T-helper 2 cell treated with Interferon-gamma antibody and Interleukin-4, amounts not matched to agents 5 μg/mL and 100 μg/mL, for 36 hours (primary cell): Measurements from ENCODE around the gene MAP1A.

Experiments
- DNase-seq: peaks from one replicate; pipeline ENCODE4 v3.0.0; 2021; ENCODE audit warnings: low spot score
- H3K27ac Mint-ChIP-seq: one replicate; pipeline ENCODE4 v1.8.0; 2021; ENCODE audit warnings: mild to moderate bottlenecking, mixed read lengths
- H3K27me3 Mint-ChIP-seq: one replicate; pipeline ENCODE4 v1.8.0; 2021; ENCODE audit warnings: low read depth, mixed read lengths
- H3K36me3 Mint-ChIP-seq: one replicate; pipeline ENCODE4 v1.8.0; 2021; ENCODE audit warnings: low read depth, mixed read lengths
- H3K4me1 Mint-ChIP-seq: one replicate; pipeline ENCODE4 v1.8.0; 2021; ENCODE audit warnings: low read depth, mixed read lengths
- H3K4me3 Mint-ChIP-seq: one replicate; pipeline ENCODE4 v1.8.0; 2022; ENCODE audit warnings: mild to moderate bottlenecking, moderate library complexity, mixed read lengths
- H3K9me3 Mint-ChIP-seq: one replicate; pipeline ENCODE4 v1.8.0; 2021; ENCODE audit warnings: mixed read lengths

Gene MAP1A

GRCh38 chr15:43517354-43518196 is at the start of gene MAP1A:
Gene MAP1A, plus strand, starts transcription at chr15:43517608. Its CDS starts 3,866 bp downstream, at chr15:43521474.
- Mint-ChIP-seq H3K9me3 (no peaks in the 10 kb centered on the region), H3K36me3 (peaks cover 13% of the 10 kb centered on the region), H3K27ac (no peak within 1 kb of the TSS), H3K27me3 (peaks cover 17% of the 10 kb centered on the region), H3K4me1 (peaks cover 56% of the 10 kb centered on the region), H3K4me3 (peak within 1 kb of the TSS; percentile 73)
- no peak for DNase-seq

GRCh38 chr15:43469867-43470266 is 47.5 kb upstream of the MAP1A start:
- H3K36me3 Mint-ChIP-seq = peaks cover 37% of the 10 kb centered on the region
- no peak overlapping the region for H3K4me3 Mint-ChIP-seq
- DNase-seq = no peak
- peaks cover 2% of the 10 kb centered on the region for H3K4me1 Mint-ChIP-seq
- peak overlapping the region; percentile 34 for H3K27ac Mint-ChIP-seq
- H3K9me3 Mint-ChIP-seq = no peaks in the 10 kb centered on the region
- H3K27me3 Mint-ChIP-seq = no peaks in the 10 kb centered on the region

- no peaks in the 10 kb centered on the region for H3K9me3 Mint-ChIP-seq
- H3K27ac Mint-ChIP-seq = no peak overlapping the region
- peaks cover 2% of the 10 kb centered on the region for H3K4me1 Mint-ChIP-seq
- H3K36me3 Mint-ChIP-seq = peaks cover 45% of the 10 kb centered on the region
- no peak overlapping the region for H3K4me3 Mint-ChIP-seq
- no peak for DNase-seq
- no peaks in the 10 kb centered on the region for H3K27me3 Mint-ChIP-seq
These were observed 45.4 kb upstream of the MAP1A start for GRCh38 chr15:43471975-43472374.

- Mint-ChIP-seq H3K27me3 (no peaks in the 10 kb centered on the region), H3K27ac (no peak overlapping the region), H3K4me1 (peaks cover 2% of the 10 kb centered on the region), H3K36me3 (peaks cover 53% of the 10 kb centered on the region), H3K4me3 (no peak overlapping the region), H3K9me3 (no peaks in the 10 kb centered on the region)
- no peak for DNase-seq
These were observed 43.5 kb upstream of the MAP1A start for GRCh38 chr15:43473885-43474284.

- Mint-ChIP-seq H3K27me3 (no peaks in the 10 kb centered on the region), H3K4me1 (peaks cover 3% of the 10 kb centered on the region), H3K4me3 (no peak overlapping the region), H3K36me3 (peaks cover 22% of the 10 kb centered on the region), H3K27ac (no peak overlapping the region), H3K9me3 (no peaks in the 10 kb centered on the region)
- no peak for DNase-seq
These were observed 33.9 kb upstream of the MAP1A start for GRCh38 chr15:43483297-43484128.

- Mint-ChIP-seq H3K27ac (no peak overlapping the region), H3K4me3 (no peak overlapping the region), H3K27me3 (no peaks in the 10 kb centered on the region), H3K9me3 (no peaks in the 10 kb centered on the region), H3K36me3 (peaks cover 21% of the 10 kb centered on the region), H3K4me1 (peaks cover 10% of the 10 kb centered on the region)
- no peak for DNase-seq
These were observed 33.0 kb upstream of the MAP1A start for GRCh38 chr15:43484455-43484854.

GRCh38 chr15:43487271-43487895 is 30.0 kb upstream of the MAP1A start:
- Mint-ChIP-seq H3K4me1 (peaks cover 19% of the 10 kb centered on the region), H3K27ac (no peak overlapping the region), H3K36me3 (peaks cover 22% of the 10 kb centered on the region), H3K4me3 (no peak overlapping the region), H3K9me3 (no peaks in the 10 kb centered on the region), H3K27me3 (no peaks in the 10 kb centered on the region)
- DNase-seq = no peak

- Mint-ChIP-seq H3K9me3 (no peaks in the 10 kb centered on the region), H3K4me1 (peaks cover 26% of the 10 kb centered on the region), H3K4me3 (no peak overlapping the region), H3K27me3 (no peaks in the 10 kb centered on the region), H3K36me3 (peaks cover 21% of the 10 kb centered on the region), H3K27ac (peak overlapping the region; percentile 66)
- DNase-seq = no peak
These were observed 28.6 kb upstream of the MAP1A start for GRCh38 chr15:43488790-43489189.

GRCh38 chr15:43489191-43489590 is 28.2 kb upstream of the MAP1A start:
- peak overlapping the region; percentile 28 for H3K4me3 Mint-ChIP-seq
- H3K27ac Mint-ChIP-seq = peak overlapping the region; percentile 66
- H3K36me3 Mint-ChIP-seq = peaks cover 21% of the 10 kb centered on the region
- H3K4me1 Mint-ChIP-seq = peaks cover 26% of the 10 kb centered on the region
- no peaks in the 10 kb centered on the region for H3K9me3 Mint-ChIP-seq
- DNase-seq = no peak
- H3K27me3 Mint-ChIP-seq = no peaks in the 10 kb centered on the region

- peak overlapping the region; percentile 92 for H3K27ac Mint-ChIP-seq
- peaks cover 26% of the 10 kb centered on the region for H3K4me1 Mint-ChIP-seq
- no peak for DNase-seq
- H3K27me3 Mint-ChIP-seq = no peaks in the 10 kb centered on the region
- H3K36me3 Mint-ChIP-seq = peaks cover 23% of the 10 kb centered on the region
- H3K4me3 Mint-ChIP-seq = peak overlapping the region; percentile 93
- H3K9me3 Mint-ChIP-seq = no peaks in the 10 kb centered on the region
These were observed 25.1 kb upstream of the MAP1A start for GRCh38 chr15:43492266-43492665.

GRCh38 chr15:43492673-43493601 is 24.5 kb upstream of the MAP1A start, which contains the start of gene TP53BP1:
Gene TP53BP1, minus strand, starts transcription at chr15:43493156. Its CDS starts 113 bp downstream, at chr15:43493043.
- H3K4me1 Mint-ChIP-seq = peaks cover 26% of the 10 kb centered on the region
- DNase-seq = peak; percentile 95
- peaks cover 24% of the 10 kb centered on the region for H3K36me3 Mint-ChIP-seq
- peak within 1 kb of the TSS; percentile 92 for H3K27ac Mint-ChIP-seq
- H3K27me3 Mint-ChIP-seq = no peaks in the 10 kb centered on the region
- H3K4me3 Mint-ChIP-seq = peak within 1 kb of the TSS; percentile 93
- H3K9me3 Mint-ChIP-seq = no peaks in the 10 kb centered on the region

- H3K4me3 Mint-ChIP-seq = peak overlapping the region; percentile 93
- no peak for DNase-seq
- peaks cover 25% of the 10 kb centered on the region for H3K4me1 Mint-ChIP-seq
- no peaks in the 10 kb centered on the region for H3K9me3 Mint-ChIP-seq
- peak overlapping the region; percentile 92 for H3K27ac Mint-ChIP-seq
- no peaks in the 10 kb centered on the region for H3K27me3 Mint-ChIP-seq
- peaks cover 20% of the 10 kb centered on the region for H3K36me3 Mint-ChIP-seq
These were observed 23.5 kb upstream of the MAP1A start for GRCh38 chr15:43493703-43494472.
